KOPT-K1 (cell line): ENCODE measurements around the gene ATP5MG.
A peak's percentile ranks its signal among the peaks of the same experiment; 100 is the strongest.

Source experiments
- H3K27ac ChIP-seq: fragments of 200-600 bp; sonication (generic); 2 replicates; pipeline ENCODE4 v1.5.1; 2016; ENCODE audit warnings: antibody characterized with exemption, mild to moderate bottlenecking, low read depth, low read length; ENCODE audit not compliant: poor library complexity, severe bottlenecking
- H3K36me3 ChIP-seq: fragments of 200-600 bp; sonication (generic); 2 replicates; pipeline ENCODE4 v1.5.1; 2017; ENCODE audit warnings: antibody characterized with exemption, mild to moderate bottlenecking, low read length, moderate library complexity; ENCODE audit not compliant: insufficient read depth
- H3K9me3 ChIP-seq: fragments of 200-600 bp; sonication (generic); 2 replicates; pipeline ENCODE4 v1.5.1; 2017; ENCODE audit warnings: antibody characterized with exemption, low read length, mild to moderate bottlenecking; ENCODE audit not compliant: insufficient read depth, poor library complexity, severe bottlenecking

Gene ATP5MG

DNA sequence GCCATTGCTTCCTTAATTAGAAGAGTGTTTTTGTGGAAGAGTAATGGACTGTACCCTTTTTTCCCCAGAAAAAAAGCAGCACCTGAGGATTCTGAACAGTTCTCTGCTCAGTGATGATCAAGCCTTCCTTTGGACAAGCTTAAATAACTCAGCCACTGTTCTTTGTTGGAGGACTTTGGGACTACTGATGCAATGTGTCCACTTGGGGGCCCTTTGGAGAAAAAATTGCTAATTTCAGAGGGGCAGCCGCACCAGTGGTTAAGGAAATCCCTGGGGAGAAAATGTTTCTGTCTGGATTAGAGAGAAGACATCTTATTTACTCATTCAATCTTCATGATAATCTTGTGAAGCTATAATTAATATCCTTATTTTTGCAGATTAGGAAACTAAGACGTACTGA, 29.6 kb downstream of the ATP5MG start:
- Histone ChIP-seq H3K36me3 (no peaks in the 10 kb centered on the region), H3K27ac (no peak overlapping the region), H3K9me3 (no peaks in the 10 kb centered on the region)

DNA sequence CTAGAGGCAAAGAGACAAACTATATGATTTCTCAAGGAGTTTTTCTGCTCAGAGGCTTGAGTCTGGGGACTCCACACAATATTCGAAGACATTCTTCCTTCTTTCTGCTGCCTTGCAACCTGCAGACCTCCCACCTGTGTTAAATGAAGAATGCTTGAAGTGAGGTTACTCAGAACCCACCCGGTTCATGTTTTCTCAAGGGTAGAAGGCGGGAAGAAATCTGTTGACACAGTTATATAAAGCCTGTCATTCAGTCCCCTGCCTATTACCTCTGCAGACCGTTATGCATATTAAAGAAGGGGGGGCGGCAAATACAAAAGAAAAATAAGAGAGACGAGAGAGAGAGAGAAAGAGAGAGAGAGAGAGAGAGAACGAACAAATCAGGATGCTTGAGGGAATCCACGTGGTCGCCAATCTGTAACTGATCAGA, 32.7 kb downstream of the ATP5MG start:
- H3K9me3 ChIP-seq = no peaks in the 10 kb centered on the region
- peak overlapping the region; percentile 89 for H3K27ac ChIP-seq
- H3K36me3 ChIP-seq = peaks cover 3% of the 10 kb centered on the region

DNA sequence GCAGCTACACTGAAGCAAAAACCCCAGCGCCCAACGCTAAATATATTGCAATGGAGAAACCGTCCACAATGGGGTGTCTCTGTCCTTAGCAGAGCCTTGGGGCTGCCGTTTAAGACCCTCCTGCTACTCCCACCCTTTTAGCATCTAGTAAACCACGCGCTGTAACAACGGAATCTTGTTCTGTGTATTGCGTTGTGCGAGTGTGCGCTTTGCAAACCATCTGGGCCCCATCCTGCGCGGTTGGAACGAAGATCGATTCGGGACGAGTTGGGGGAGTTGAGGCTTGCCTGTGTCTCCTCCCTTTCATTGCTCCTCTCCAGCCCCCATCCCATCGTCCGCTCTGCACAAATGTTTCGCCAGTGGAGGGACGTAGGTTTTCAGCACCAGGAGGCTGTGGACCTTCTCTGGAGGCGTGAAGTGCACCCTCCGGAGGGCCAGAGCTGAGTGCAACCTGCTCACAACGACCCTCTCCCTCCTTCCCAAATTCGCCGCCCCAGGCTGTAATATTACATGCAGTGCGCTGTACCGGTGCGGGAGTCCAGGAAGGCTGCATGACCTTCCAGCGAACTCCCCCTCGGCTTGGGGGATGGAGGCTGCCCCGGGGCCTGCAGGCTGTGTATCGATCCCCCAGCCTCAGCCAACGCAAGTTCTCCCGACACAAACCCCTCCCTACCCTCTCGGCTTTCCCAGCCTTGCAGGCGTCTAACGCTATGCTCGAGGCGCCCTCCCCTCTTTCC, 33.3 kb downstream of the ATP5MG start:
- peaks cover 8% of the 10 kb centered on the region for H3K36me3 ChIP-seq
- H3K9me3 ChIP-seq = no peaks in the 10 kb centered on the region
- H3K27ac ChIP-seq = peak overlapping the region; percentile 89

DNA sequence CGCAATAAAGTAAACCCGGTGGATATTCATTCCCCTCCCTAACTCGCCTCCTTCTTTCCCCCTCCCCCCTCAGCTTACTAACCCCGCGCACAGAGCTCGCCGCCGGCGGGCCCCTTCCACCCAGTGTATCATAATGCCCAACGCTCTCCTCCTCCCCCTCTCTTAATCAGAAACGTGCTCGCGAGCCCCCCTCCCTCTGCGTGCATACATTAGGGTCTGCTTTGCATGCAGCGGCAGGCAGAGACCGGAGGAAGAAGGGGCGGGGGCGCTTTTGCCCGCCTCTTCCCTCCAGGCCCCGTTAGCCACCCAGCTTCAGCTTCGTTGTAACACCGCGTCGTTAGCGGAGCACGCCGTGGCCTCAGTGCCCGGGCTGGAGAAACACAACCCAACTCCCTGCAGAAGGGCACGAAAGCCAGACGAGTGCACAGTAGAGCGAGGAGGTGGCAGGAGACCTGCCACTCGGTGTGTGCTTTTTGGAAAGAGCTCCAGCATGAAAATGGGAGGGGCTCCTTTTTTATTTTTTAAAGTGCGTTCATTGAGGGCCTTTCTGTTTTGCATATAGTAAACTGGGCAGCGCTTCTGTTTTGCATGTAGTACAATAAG, 34.0 kb downstream of the ATP5MG start:
- H3K9me3 ChIP-seq = no peaks in the 10 kb centered on the region
- H3K27ac ChIP-seq = peak overlapping the region; percentile 89

DNA sequence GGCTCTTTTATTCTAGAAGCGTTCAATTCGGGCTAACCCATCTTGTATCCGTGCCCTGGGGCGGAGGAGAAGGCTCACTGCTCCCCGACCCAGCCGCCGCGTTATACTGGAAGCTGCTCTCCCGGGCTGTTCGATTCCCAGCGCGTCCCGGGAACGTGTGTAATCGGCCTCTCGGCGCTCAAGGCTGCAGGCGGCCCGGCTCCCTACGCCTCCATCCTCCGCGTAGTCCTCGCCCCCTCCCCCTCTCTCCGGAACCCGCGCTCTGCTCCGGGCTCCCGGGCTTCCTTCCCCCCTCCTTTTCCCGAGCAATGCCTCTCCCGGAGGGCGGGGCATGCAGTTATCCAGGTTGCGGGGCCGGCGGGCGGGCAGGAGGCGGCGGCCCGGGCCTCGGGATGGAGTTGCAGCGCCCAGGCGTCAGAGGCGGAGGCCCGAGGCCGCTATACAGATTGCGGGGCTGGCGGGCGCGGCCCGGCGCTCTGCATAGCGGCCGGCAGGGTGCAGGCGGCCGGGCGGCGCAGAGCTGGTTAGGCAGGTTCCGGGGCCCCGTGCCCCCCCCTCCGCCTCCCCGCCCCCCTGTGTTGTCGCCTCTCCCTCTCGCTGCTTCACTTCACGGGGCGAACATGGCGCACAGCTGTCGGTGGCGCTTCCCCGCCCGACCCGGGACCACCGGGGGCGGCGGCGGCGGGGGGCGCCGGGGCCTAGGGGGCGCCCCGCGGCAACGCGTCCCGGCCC, 34.7 kb downstream of the ATP5MG start, which contains the start of gene KMT2A:
KMT2A (plus strand) TSS at position 600 of the 732 bp plus-strand sequence; CDS start at position 621, 21 bp downstream.
- H3K27ac ChIP-seq = peak within 1 kb of the TSS; percentile 89
- peaks cover 22% of the 10 kb centered on the region for H3K36me3 ChIP-seq
- H3K9me3 ChIP-seq = no peaks in the 10 kb centered on the region

More for the DNA sequence above, 34.0 kb downstream of the ATP5MG start:
- H3K36me3 ChIP-seq = peaks cover 15% of the 10 kb centered on the region

DNA sequence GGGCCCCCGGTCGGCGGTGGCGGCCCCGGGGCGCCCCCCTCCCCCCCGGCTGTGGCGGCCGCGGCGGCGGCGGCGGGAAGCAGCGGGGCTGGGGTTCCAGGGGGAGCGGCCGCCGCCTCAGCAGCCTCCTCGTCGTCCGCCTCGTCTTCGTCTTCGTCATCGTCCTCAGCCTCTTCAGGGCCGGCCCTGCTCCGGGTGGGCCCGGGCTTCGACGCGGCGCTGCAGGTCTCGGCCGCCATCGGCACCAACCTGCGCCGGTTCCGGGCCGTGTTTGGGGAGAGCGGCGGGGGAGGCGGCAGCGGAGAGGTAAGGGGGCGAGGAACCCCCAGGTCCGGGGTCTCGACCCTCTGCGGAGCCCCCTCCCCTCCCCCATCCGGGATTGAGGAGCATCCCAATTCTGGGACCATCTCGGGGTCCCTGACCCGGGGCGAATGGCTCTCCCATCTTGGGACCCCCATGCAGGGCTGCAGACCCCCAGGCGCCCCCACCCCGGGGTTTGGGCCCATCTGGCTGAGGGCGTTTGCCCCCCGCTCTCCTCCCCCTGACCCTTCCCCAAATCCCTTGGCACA, 35.3 kb downstream of the ATP5MG start:
- Histone ChIP-seq H3K36me3 (peaks cover 28% of the 10 kb centered on the region), H3K27ac (peak overlapping the region; percentile 89), H3K9me3 (no peaks in the 10 kb centered on the region)

DNA sequence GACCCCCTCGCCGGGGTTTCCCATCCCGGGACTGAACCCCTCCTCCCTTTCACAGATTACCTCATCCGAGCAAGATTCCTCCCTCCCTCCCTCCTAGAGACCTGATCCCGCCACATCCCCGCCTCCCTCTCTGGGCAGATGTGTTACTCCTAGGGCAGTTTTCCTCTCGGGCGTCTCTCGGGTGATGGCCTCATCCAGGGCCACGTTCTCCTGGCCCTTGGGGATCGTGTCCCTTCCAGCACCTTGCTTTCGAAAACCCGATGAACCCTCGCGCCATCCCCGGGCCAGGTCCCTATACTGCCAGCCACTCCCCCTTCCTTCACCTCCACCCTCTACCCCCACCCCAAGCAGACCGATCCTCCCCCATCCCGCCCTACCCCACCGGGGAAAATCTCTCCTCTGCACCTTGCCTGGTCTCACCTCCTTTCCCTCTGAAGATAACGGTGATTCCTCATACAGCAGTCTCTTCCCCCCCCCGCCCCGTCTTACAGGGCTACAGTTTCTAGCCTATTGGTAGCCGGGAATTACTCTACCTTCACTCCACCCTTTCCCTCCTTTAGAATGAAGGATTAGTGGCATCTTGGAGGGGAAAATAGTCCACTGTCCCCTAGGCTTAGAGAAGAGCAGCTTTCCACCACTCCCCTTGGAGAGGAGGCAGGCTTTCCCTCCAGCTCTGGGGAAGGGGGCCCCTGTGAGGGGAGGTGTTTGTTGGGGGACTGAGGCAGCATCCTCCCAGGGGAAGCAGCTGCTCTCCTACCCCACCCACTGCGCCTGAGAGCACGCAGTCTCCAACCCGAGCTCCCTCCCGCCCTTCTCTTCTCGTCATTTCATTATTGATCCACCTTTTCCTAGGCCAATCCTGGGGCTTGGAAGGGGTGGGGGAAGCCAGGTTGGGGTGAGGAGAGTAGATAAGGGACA, 36.1 kb downstream of the ATP5MG start:
- Histone ChIP-seq H3K27ac (peak overlapping the region; percentile 89), H3K36me3 (peaks cover 36% of the 10 kb centered on the region), H3K9me3 (no peaks in the 10 kb centered on the region)

DNA sequence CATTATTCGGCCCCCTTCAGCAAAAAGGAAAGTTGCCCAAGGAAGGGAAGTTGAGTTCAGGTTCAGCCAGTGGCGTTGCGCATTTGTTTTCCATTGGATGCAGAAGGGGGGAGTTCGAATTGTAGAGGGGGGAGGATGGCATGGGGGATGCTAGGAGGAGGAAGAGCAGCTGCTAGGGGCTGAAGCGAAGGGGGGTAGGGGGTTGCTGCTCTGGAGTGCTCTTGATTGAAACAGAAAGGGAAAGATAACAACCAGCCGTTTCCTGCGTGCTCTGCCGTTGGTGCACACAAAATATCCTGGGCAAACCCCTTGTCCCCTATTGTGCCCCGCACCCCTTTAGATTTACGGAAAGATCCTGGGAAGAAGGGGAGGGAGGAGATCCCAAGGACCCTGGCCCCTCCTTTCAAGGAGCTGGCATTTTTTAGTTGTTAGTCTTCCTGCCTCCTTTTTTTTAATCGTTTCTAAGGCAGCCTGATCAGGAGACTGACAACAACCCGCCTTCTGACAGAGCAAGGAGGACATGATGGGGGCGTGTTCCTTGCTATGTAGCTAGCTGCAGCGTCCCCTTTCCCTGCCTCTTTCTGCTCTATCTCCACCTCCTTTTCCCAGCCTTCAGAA, 37.0 kb downstream of the ATP5MG start:
- Histone ChIP-seq H3K36me3 (peaks cover 45% of the 10 kb centered on the region), H3K9me3 (no peaks in the 10 kb centered on the region), H3K27ac (peak overlapping the region; percentile 89)

DNA sequence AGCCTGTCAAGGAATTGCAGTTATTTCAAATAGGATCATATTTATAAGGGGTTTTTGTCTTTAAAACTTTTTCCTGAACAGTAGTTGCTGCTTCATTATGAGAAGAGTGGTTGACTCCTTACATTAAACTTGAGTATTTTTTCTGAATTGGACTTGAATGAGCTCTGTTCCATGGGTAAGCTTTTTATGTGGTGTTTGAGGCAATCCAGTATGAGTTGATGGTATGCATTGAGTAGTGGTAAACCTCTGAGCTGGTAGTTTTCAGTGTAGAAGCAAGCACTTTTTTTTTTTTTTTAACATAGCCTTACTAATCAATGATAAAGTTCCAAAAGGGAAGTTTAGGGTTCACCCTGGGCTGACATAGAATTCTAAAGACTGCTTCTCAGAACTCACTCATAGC, 38.2 kb downstream of the ATP5MG start:
- H3K27ac ChIP-seq = peak overlapping the region; percentile 89
- peaks cover 57% of the 10 kb centered on the region for H3K36me3 ChIP-seq
- H3K9me3 ChIP-seq = no peaks in the 10 kb centered on the region

DNA sequence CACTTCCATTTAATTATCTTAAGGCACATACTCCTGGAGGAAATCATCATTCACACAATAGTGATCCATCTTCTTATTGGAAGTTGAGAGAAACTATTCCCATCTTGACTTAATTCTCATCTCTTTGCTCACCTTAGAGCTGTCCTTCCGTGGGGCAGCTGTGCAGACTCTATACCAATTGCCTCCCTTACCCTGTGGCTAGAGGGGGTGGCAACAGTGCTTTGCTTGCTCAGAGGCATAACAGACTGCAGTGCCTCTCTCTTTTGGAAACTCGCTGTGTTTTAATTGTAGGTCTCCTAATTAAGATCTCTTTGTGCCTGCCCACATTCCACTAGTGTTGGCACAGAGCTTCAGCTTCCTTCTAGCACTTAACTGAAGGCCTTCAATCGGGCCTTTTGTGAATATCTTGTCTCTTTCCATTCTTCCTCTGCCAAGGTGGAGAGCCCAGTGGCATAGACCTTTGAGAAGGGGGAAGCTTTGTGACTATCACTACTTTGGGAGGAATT, 40.4 kb downstream of the ATP5MG start:
- Histone ChIP-seq H3K36me3 (peaks cover 78% of the 10 kb centered on the region), H3K9me3 (no peaks in the 10 kb centered on the region), H3K27ac (no peak overlapping the region)

DNA sequence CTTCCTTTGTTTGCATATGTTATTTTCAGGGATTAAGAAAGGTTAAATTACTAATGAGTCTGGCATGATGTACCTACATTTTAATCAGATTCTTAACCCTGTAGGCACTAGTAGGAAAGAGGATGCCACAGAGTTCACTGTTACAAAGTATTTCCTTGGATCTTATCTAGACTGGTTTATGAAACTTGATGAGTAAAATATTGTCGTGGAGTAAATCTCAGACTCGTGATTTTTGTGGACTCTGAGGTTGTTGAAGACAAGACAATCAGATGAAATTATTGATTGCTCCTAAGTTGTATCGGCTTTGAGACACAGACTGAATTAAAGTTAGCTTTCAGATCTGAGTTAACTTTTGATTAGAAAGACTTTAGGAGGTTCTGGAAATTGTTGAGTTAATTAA, 40.9 kb downstream of the ATP5MG start:
- Histone ChIP-seq H3K27ac (no peak overlapping the region), H3K36me3 (peaks cover 83% of the 10 kb centered on the region)

DNA sequence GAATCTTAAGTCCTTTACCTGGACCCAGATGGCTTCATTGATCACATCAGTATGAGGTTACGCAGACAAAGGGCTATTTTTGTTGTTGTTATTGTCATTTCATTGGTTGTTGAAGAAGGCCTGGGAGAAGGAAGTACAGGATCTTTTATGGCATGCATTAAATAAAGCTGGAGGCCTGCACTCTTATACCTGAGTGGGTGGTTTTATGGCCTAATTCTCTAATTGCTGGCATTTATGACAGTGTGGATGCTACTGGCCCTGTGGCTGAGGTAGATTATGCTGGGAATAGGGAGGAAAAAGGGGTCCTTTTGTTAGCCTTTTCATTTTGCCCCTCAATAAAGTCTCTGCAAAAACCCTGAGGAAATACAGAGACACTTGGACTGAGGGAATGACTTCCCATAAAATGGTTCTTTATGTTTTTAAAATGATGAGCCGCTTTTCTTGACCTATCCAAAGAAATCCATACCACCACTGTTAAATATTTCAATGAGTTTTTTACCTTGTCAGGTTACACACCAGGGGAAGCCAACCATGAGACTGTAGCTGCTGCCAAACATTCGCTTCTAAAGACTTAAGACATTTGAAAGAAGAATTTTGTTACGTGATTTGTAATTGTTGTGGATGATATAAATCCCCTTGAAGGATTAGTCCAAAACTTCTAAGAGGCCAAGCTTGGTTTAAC, 41.6 kb downstream of the ATP5MG start:
- Histone ChIP-seq H3K27ac (no peak overlapping the region), H3K36me3 (peaks cover 91% of the 10 kb centered on the region), H3K9me3 (no peaks in the 10 kb centered on the region)

More for the DNA sequence above, 40.9 kb downstream of the ATP5MG start:
- H3K9me3 ChIP-seq = no peaks in the 10 kb centered on the region

DNA sequence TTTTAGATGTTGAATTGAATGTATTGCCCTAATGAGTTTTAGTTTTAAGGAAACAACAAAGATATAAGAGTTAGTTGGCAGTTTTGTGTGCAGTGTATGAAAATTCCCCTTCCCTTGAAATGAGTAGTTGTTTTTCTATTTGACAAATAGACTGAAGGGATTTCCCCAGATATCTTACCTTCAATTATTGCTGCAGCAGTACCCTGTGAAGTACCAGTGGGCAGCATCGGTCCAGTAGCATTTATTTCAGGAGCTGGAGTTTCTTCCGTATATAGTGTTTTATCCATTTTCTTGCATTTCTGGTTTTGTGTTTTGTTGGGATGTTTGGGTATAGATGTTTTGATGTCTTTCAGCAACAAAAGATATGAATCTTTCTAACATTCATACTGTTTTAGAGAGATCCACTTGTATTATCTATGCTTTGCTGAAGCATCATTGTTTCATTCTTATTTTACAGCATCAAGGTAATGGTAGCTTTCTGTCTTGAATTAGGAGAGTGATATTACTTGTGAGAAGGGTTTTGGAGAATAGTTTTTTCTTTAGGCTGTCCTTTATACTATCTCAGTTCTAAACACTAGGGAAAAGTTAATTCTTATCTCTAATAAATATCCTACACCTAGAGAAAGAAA, 42.3 kb downstream of the ATP5MG start:
- no peaks in the 10 kb centered on the region for H3K9me3 ChIP-seq
- H3K27ac ChIP-seq = no peak overlapping the region
- peaks cover 97% of the 10 kb centered on the region for H3K36me3 ChIP-seq
